Measurements from ENCODE around the gene BORCS6.
"Not testable (repeated sequence)": the region's sequence is repeated elsewhere in the genome, so short reads cannot be mapped to it uniquely, and the experiment has no call there.

The BORCS6 gene

GRCh38 chr17:8222630-8223355 is 32.8 kb upstream of the BORCS6 start:
- peak overlapping the region; percentile 58 for H3K4me3 ChIP-seq (ENCODE audit: low read depth, low read length)
- no peak for TF ChIP-seq CTCF (IDR thresholded peaks at IDR 0.05; ENCODE audit: insufficient read depth, low read depth, low read length, missing control alignments)
- DNase-seq (ENCODE audit: low read depth) = peak; percentile 96

DNA sequence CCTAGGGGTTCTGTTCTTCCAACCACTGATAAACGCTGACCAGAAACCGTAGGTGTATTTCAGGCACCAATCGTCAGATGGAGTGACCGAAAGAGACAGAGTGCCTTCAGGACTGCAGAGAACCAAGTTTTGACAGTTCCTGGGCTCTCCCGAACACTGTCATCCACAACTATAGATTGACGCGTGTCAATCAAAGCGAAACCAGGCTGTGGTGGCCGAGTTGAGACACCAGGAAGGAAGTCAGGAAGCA is 32.3 kb upstream of the BORCS6 start:
- DNase-seq (ENCODE audit: low read depth) = peak; percentile 90
- H3K4me3 ChIP-seq (ENCODE audit: low read depth, low read length) = peak overlapping the region; percentile 58
- TF ChIP-seq CTCF (IDR thresholded peaks at IDR 0.05; ENCODE audit: insufficient read depth, low read depth, low read length, missing control alignments) = no peak

- TF ChIP-seq CTCF (IDR thresholded peaks at IDR 0.05; ENCODE audit: insufficient read depth, low read depth, low read length, missing control alignments) = no peak
- peak overlapping the region; percentile 58 for H3K4me3 ChIP-seq (ENCODE audit: low read depth, low read length)
- peak; percentile 92 for DNase-seq (ENCODE audit: low read depth)
Measured at GRCh38 chr17:8221663-8222379, 31.8 kb upstream of the BORCS6 start.

DNA sequence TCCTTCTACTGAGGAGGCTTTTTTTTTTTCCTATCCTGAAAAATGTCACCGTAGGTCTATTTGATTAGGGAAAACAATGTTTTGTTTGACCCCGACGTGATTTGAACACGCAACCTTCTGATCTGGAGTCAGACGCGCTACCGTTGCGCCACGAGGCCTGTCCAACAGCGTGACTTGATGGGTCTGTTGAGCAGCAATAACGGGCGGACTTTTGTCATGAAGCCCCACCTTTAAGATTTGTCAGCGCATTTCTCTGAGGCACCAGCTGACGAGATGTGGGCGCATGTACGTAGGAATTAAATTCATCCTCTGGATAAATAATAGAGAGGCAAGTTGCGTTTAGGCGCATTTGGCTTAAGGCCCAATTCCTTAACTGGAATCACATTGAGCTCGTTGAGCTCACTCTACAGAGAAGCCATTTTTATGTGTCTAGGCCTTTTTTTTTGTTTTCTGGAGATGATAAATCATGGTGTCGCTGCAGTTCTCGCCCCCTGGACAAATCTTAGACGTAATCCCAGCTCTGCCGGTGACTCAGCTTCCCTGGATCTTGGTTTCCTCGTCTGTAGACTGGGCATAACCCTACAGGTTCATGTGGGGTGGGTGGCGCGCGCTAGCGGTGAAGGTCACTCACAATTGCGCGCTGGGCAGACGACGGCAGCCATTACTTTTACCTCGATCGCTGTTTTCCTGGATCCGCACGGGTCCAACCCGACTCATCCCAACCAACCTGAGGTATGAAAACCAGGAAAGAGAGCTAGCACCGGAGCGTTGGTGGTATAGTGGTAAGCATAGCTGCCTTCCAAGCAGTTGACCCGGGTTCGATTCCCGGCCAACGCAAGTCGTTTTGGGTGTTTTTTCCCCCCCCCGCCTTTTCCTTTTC is 31.0 kb upstream of the BORCS6 start:
- TF ChIP-seq CTCF (IDR thresholded peaks at IDR 0.05; ENCODE audit: insufficient read depth, low read depth, low read length, missing control alignments) = no peak
- peak overlapping the region; percentile 58 for H3K4me3 ChIP-seq (ENCODE audit: low read depth, low read length)
- peak; percentile 93 for DNase-seq (ENCODE audit: low read depth)

- DNase-seq (ENCODE audit: low read depth); H3K4me3 ChIP-seq (ENCODE audit: low read depth, low read length): not testable (repeated sequence)
Measured at GRCh38 chr17:8214000-8214399, 24.0 kb upstream of the BORCS6 start.

- no peak for TF ChIP-seq CTCF (IDR thresholded peaks at IDR 0.05; ENCODE audit: insufficient read depth, low read depth, low read length, missing control alignments)
- no peak for DNase-seq (ENCODE audit: low read depth)
- no peak overlapping the region for H3K4me3 ChIP-seq (ENCODE audit: low read depth, low read length)
Measured at GRCh38 chr17:8212312-8213180, 22.6 kb upstream of the BORCS6 start.

Data from GM12865 (cell line).